Measurements from ENCODE around the gene EQTN.

DNA sequence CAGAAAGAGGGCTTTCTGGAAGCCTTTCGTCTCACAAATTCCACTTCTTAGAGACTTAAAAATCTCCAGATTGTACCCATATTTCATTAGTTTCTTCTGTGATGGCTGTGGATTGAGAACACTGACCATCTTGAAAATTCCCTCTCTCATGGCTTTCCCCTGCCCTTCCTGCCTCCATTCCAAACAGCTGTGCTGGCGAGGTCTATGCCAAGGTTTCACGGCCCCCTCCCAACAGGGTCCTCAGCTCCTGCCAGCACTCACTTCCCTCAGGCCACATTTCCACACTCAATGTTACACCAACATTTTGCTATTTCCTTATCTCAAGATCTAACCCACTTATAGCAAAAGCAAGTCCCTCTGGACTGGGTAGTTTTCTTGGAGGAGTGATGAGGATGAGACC is 40.3 kb upstream of the EQTN start:
- no peak for TF ChIP-seq POLR2A (IDR thresholded peaks at IDR 0.05)
- TF ChIP-seq, protein P1, sequence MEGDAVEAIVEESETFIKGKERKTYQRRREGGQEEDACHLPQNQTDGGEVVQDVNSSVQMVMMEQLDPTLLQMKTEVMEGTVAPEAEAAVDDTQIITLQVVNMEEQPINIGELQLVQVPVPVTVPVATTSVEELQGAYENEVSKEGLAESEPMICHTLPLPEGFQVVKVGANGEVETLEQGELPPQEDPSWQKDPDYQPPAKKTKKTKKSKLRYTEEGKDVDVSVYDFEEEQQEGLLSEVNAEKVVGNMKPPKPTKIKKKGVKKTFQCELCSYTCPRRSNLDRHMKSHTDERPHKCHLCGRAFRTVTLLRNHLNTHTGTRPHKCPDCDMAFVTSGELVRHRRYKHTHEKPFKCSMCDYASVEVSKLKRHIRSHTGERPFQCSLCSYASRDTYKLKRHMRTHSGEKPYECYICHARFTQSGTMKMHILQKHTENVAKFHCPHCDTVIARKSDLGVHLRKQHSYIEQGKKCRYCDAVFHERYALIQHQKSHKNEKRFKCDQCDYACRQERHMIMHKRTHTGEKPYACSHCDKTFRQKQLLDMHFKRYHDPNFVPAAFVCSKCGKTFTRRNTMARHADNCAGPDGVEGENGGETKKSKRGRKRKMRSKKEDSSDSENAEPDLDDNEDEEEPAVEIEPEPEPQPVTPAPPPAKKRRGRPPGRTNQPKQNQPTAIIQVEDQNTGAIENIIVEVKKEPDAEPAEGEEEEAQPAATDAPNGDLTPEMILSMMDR (IDR thresholded peaks at IDR 0.05), result no peak
